SK-N-SH (cell line): ENCODE results near the gene RPH3AL. TPM values are rescaled to one million over a fixed set of nuclear protein-coding genes. Genes with fewer than 3 reads are reported as not detected.

Source experiments
- CTCF ChIA-PET: fragments of 300-600, 350-600 bp; formaldehyde crosslinking; extraction: SDS; loops from one replicate; lab custom pipeline; 2021; lab: Yijun Ruan, JAX
- POLR2A ChIA-PET: fragments of 350-600 bp; sonication (Branson Sonifier 250); formaldehyde crosslinking; extraction: SDS; loops from one replicate; lab custom pipeline; 2020; ENCODE audit warnings: antibody characterized with exemption, inconsistent platforms; lab: Yijun Ruan, JAX
- DNase-seq: peaks from one replicate; pipeline ENCODE4 v3.0.0; 2012
- H2AFZ ChIP-seq: fragments of 200-600 bp; sonication (generic); 2 replicates; pipeline ENCODE4 v1.8.1; 2016; ENCODE audit warnings: antibody characterized with exemption, mild to moderate bottlenecking, low read depth
- H3F3A ChIP-seq: fragments of 200-600 bp; sonication (generic); replicated peaks from 2 replicates; pipeline ENCODE3; 2016; ENCODE audit warnings: antibody characterized with exemption, mild to moderate bottlenecking; ENCODE audit not compliant: insufficient read depth
- H3K27ac ChIP-seq, 2 experiments: fragments of 200-500 bp in 1 of 2; fragments of 200-600 bp in 1 of 2; sonication (Bioruptor generic) in 1 of 2; sonication (generic), shearing (Covaris generic) in 1 of 2; 2 replicates each; pipeline versions ENCODE4 v1.5.1 to v1.6.1; 2014 to 2016; ENCODE audit warnings: low read depth in 2 of 2, inconsistent platforms in 1 of 2, low read length in 1 of 2, mild to moderate bottlenecking in 1 of 2, mixed read lengths in 1 of 2
- H3K27me3 ChIP-seq: fragments of 200-600 bp; sonication (generic), shearing (Covaris generic); 2 replicates; pipeline ENCODE4 v1.6.1; 2016; ENCODE audit warnings: mixed run types; ENCODE audit not compliant: insufficient read depth
- H3K36me3 ChIP-seq, 2 experiments: fragments of 200-500 bp in 1 of 2; fragments of 200-600 bp in 1 of 2; sonication (Bioruptor generic) in 1 of 2; sonication (generic) in 1 of 2; replicated peaks in 1 of 2; 2 replicates each; pipeline versions ENCODE3 to v1.5.1; 2014 to 2016; ENCODE audit warnings: low read length in 1 of 2, mild to moderate bottlenecking in 1 of 2; ENCODE audit not compliant: insufficient read depth in 2 of 2, control insufficient read depth in 1 of 2
- H3K4me1 ChIP-seq, 2 experiments: fragments of 200-500 bp in 1 of 2; fragments of 200-600 bp in 1 of 2; sonication (Bioruptor generic) in 1 of 2; sonication (generic), shearing (Covaris generic) in 1 of 2; 2 replicates each; pipeline versions ENCODE4 v1.5.1 to v1.6.1; 2014 to 2016; ENCODE audit warnings: low read depth in 1 of 2, low read length in 1 of 2, mixed run types in 1 of 2; ENCODE audit not compliant: insufficient read depth in 2 of 2, control insufficient read depth in 1 of 2
- H3K4me2 ChIP-seq: fragments of 200-600 bp; sonication (generic), shearing (Covaris generic); 2 replicates; pipeline ENCODE4 v1.6.1; 2017; ENCODE audit warnings: mixed run types
- H3K4me3 ChIP-seq, 2 experiments: fragments of 200-500 bp in 1 of 2; fragments of 200-600 bp in 1 of 2; sonication (Bioruptor generic) in 1 of 2; sonication (generic), shearing (Covaris generic) in 1 of 2; 2 replicates each; pipeline versions ENCODE4 v1.5.1 to v1.8.1; 2014 to 2016; ENCODE audit warnings: low read depth in 2 of 2, inconsistent platforms in 1 of 2, low read length in 1 of 2, mild to moderate bottlenecking in 1 of 2, mixed read lengths in 1 of 2, moderate library complexity in 1 of 2
- H3K79me2 ChIP-seq: fragments of 200-600 bp; sonication (generic); 2 replicates; pipeline ENCODE4 v1.8.1; 2017; ENCODE audit warnings: mild to moderate bottlenecking; ENCODE audit not compliant: insufficient read depth
- H3K9ac ChIP-seq: fragments of 200-600 bp; sonication (generic); 2 replicates; pipeline ENCODE4 v1.6.1; 2017; ENCODE audit warnings: mixed run types
- H3K9me2 ChIP-seq: fragments of 200-600 bp; sonication (generic); 2 replicates; pipeline ENCODE4 v1.6.1; 2017; ENCODE audit warnings: mixed run types
- H3K9me3 ChIP-seq: fragments of 200-600 bp; sonication (generic); 2 replicates; pipeline ENCODE4 v1.6.1; 2017; ENCODE audit warnings: mixed run types, mild to moderate bottlenecking, moderate library complexity
- H4K20me1 ChIP-seq: fragments of 200-600 bp; sonication (generic); 2 replicates; pipeline ENCODE4 v1.6.1; 2017; ENCODE audit warnings: mild to moderate bottlenecking, mixed run types; ENCODE audit not compliant: insufficient read depth
- CHD2 ChIP-seq: fragments of 150-350 bp; IDR thresholded peaks from 2 replicates; pipeline ENCODE4 v1.6.1; 2018; ENCODE audit warnings: low read length; ENCODE audit not compliant: partially characterized antibody
- FOSL2 ChIP-seq: IDR thresholded peaks from 2 replicates; pipeline ENCODE4 v1.4.0; 2012; ENCODE audit warnings: low read depth, mild to moderate bottlenecking, moderate library complexity, borderline replicate concordance
- GATA2 ChIP-seq: sonication (generic); formaldehyde crosslinking; IDR thresholded peaks from 2 replicates; pipeline ENCODE4 v1.5.0; 2020; ENCODE audit warnings: mild to moderate bottlenecking, missing genetic modification reagents
- JUND ChIP-seq: IDR thresholded peaks from 2 replicates; pipeline ENCODE4 v1.4.0; 2012
- MXI1 ChIP-seq: IDR thresholded peaks from 2 replicates; pipeline ENCODE4 v1.6.1; 2012; ENCODE audit warnings: mild to moderate bottlenecking, low read depth, low read length, improper control_type of control experiment
- NFIC ChIP-seq: IDR thresholded peaks from 2 replicates; pipeline ENCODE4 v1.4.0; 2012; ENCODE audit warnings: borderline replicate concordance
- POLR2AphosphoS5 ChIP-seq: IDR thresholded peaks from 2 replicates; pipeline ENCODE4 v1.6.1; 2012; ENCODE audit warnings: low read depth, low read length
- TAF1 ChIP-seq: IDR thresholded peaks from 2 replicates; pipeline ENCODE4 v1.6.1; 2012; ENCODE audit warnings: low read depth, mild to moderate bottlenecking, low read length, moderate library complexity, borderline replicate concordance
- TCF12 ChIP-seq: IDR thresholded peaks from 2 replicates; pipeline ENCODE4 v1.4.0; 2012
- TEAD4 ChIP-seq: IDR thresholded peaks from 2 replicates; pipeline ENCODE4 v1.4.0; 2012; ENCODE audit warnings: mild to moderate bottlenecking, borderline replicate concordance; ENCODE audit not compliant: insufficient read depth
- YY1 ChIP-seq: IDR thresholded peaks from 2 replicates; pipeline ENCODE4 v1.4.0; 2012; ENCODE audit warnings: low read depth, mild to moderate bottlenecking
- WGBS: methylation state at CpG from one replicate; pipeline ENCODE4 v1.1.6; 2017; ENCODE audit warnings: low lambda C conversion rate; 5-methylcytosine and 5-hydroxymethylcytosine counted together
- polyA plus RNA-seq, 3 experiments: library from polyadenylated mRNA; depleted of rRNA; stranded (reverse); fragments of >200 nt; gene quantifications; 2 replicates each; pipeline ENCODE4 v1.2.3, GENCODE V29; 2012
- TF ChIP-seq, protein P1 (sequence below): fragments of 150-350 bp; IDR thresholded peaks from 2 replicates; pipeline ENCODE4 v1.6.1; 2016; ENCODE audit warnings: mild to moderate bottlenecking, low read depth, low read length
- TF ChIP-seq, protein P2 (sequence below): IDR thresholded peaks from 2 replicates; pipeline ENCODE4 v1.4.0; 2012; ENCODE audit warnings: low read depth
- TF ChIP-seq, protein P3 (sequence below): IDR thresholded peaks from 2 replicates; pipeline ENCODE4 v1.4.0; 2012; ENCODE audit warnings: low read depth, borderline replicate concordance
- TF ChIP-seq, protein P4 (sequence below): fragments of 200-600 bp; sonication (generic); IDR thresholded peaks from 2 replicates; pipeline ENCODE4 v1.6.1; 2017; ENCODE audit warnings: antibody characterized with exemption, mild to moderate bottlenecking, moderate library complexity
- TF ChIP-seq, protein P5 (sequence below): IDR thresholded peaks from 2 replicates; pipeline ENCODE4 v1.6.1; 2012; ENCODE audit warnings: mild to moderate bottlenecking, low read depth, low read length, moderate library complexity

RPH3AL gene
- polyA plus RNA-seq, 1 of the 3 experiments (the other 2 are of a cell fraction) = 2.9 TPM

DNA sequence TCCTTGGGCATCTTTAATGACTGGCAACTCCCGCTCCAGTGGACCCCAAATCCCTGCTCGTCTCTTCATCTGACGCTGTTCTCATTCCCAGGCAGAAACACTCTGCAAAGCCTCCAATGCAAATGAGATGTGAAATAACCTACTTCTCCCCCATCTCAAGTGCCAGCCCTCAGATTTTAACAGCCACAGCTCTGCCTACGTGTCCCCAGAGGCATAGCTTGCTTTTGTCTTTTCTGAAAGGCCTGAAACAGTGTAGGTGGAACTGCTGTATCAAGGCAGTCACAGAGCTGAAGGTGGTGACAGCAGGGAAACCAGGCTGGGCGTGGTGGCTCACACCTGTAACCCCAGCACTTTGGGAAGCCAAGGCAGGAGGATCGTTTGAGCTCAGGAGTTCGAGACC lies 14.7 kb downstream of the RPH3AL start (continued):
- TF ChIP-seq, protein P1, sequence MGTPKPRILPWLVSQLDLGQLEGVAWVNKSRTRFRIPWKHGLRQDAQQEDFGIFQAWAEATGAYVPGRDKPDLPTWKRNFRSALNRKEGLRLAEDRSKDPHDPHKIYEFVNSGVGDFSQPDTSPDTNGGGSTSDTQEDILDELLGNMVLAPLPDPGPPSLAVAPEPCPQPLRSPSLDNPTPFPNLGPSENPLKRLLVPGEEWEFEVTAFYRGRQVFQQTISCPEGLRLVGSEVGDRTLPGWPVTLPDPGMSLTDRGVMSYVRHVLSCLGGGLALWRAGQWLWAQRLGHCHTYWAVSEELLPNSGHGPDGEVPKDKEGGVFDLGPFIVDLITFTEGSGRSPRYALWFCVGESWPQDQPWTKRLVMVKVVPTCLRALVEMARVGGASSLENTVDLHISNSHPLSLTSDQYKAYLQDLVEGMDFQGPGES = no peak
- no peak for TF ChIP-seq NFIC
- TF ChIP-seq YY1 = no peak

DNA sequence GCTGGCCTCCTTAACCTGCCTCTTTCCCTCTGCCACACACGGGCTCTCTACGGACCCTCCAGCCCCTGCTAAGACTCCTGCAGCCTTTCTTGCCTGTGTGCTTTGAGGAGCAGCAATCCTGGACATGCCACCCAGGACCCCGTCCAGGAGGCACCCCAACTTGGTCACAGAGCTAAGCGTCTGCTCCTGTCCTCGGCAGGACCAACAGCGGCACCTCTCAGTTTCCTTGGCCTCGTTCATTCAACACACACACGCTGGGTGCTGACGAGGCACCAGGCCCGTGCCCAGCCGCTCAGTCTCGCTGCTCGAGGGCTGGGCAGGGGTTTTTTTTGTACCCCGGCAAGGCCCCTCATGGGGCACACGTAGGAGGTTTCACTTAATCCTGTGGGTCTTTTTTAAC lies 15.2 kb downstream of the RPH3AL start:
- no peaks in the 10 kb centered on the region for H3K9me3 ChIP-seq
- no peak overlapping the region for H3K4me2 ChIP-seq
- POLR2A ChIA-PET = no interaction called here
- no peaks in the 10 kb centered on the region for H3F3A ChIP-seq
- H3K4me1 ChIP-seq = peaks cover 0 to 11% of the 10 kb centered on the region in 2 experiments; a peak in 1 of 4 replicates
- no peaks in the 10 kb centered on the region for H3K36me3 ChIP-seq
- WGBS = 81% methylated on average over 15 of the region's 15 CpGs
- no peak overlapping the region for H3K27ac ChIP-seq
- no peak overlapping the region for H3K4me3 ChIP-seq
- H3K9ac ChIP-seq = no peak overlapping the region
- H4K20me1 ChIP-seq = no peaks in the 10 kb centered on the region
- H3K79me2 ChIP-seq = no peaks in the 10 kb centered on the region
- CTCF ChIA-PET = no interaction called here
- no peaks in the 10 kb centered on the region for H3K9me2 ChIP-seq
- no peak overlapping the region for H2AFZ ChIP-seq
- no peak for TF ChIP-seq JUND
- TF ChIP-seq MXI1 = no peak
- TF ChIP-seq NFIC = no peak
- TF ChIP-seq TAF1 = no peak
- TF ChIP-seq, protein P2, sequence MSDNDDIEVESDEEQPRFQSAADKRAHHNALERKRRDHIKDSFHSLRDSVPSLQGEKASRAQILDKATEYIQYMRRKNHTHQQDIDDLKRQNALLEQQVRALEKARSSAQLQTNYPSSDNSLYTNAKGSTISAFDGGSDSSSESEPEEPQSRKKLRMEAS = no peak
- TF ChIP-seq, protein P3, sequence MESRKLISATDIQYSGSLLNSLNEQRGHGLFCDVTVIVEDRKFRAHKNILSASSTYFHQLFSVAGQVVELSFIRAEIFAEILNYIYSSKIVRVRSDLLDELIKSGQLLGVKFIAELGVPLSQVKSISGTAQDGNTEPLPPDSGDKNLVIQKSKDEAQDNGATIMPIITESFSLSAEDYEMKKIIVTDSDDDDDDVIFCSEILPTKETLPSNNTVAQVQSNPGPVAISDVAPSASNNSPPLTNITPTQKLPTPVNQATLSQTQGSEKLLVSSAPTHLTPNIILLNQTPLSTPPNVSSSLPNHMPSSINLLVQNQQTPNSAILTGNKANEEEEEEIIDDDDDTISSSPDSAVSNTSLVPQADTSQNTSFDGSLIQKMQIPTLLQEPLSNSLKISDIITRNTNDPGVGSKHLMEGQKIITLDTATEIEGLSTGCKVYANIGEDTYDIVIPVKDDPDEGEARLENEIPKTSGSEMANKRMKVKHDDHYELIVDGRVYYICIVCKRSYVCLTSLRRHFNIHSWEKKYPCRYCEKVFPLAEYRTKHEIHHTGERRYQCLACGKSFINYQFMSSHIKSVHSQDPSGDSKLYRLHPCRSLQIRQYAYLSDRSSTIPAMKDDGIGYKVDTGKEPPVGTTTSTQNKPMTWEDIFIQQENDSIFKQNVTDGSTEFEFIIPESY = no peak
- no peak for TF ChIP-seq TCF12
- TF ChIP-seq YY1 = no peak
- TF ChIP-seq CHD2 = no peak
- no peak for TF ChIP-seq TEAD4
- TF ChIP-seq POLR2AphosphoS5 = no peak
- TF ChIP-seq, protein P4, sequence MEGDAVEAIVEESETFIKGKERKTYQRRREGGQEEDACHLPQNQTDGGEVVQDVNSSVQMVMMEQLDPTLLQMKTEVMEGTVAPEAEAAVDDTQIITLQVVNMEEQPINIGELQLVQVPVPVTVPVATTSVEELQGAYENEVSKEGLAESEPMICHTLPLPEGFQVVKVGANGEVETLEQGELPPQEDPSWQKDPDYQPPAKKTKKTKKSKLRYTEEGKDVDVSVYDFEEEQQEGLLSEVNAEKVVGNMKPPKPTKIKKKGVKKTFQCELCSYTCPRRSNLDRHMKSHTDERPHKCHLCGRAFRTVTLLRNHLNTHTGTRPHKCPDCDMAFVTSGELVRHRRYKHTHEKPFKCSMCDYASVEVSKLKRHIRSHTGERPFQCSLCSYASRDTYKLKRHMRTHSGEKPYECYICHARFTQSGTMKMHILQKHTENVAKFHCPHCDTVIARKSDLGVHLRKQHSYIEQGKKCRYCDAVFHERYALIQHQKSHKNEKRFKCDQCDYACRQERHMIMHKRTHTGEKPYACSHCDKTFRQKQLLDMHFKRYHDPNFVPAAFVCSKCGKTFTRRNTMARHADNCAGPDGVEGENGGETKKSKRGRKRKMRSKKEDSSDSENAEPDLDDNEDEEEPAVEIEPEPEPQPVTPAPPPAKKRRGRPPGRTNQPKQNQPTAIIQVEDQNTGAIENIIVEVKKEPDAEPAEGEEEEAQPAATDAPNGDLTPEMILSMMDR = no peak
- TF ChIP-seq GATA2 (CRISPR knock-in tag) = no peak
- no peak for TF ChIP-seq FOSL2
- TF ChIP-seq, protein P5, sequence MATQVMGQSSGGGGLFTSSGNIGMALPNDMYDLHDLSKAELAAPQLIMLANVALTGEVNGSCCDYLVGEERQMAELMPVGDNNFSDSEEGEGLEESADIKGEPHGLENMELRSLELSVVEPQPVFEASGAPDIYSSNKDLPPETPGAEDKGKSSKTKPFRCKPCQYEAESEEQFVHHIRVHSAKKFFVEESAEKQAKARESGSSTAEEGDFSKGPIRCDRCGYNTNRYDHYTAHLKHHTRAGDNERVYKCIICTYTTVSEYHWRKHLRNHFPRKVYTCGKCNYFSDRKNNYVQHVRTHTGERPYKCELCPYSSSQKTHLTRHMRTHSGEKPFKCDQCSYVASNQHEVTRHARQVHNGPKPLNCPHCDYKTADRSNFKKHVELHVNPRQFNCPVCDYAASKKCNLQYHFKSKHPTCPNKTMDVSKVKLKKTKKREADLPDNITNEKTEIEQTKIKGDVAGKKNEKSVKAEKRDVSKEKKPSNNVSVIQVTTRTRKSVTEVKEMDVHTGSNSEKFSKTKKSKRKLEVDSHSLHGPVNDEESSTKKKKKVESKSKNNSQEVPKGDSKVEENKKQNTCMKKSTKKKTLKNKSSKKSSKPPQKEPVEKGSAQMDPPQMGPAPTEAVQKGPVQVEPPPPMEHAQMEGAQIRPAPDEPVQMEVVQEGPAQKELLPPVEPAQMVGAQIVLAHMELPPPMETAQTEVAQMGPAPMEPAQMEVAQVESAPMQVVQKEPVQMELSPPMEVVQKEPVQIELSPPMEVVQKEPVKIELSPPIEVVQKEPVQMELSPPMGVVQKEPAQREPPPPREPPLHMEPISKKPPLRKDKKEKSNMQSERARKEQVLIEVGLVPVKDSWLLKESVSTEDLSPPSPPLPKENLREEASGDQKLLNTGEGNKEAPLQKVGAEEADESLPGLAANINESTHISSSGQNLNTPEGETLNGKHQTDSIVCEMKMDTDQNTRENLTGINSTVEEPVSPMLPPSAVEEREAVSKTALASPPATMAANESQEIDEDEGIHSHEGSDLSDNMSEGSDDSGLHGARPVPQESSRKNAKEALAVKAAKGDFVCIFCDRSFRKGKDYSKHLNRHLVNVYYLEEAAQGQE = no peak
- no peak for DNase-seq
- no peaks in the 10 kb centered on the region for H3K27me3 ChIP-seq
